ENCODE results near the gene VWA5A. TPM values are rescaled to one million over a fixed set of nuclear protein-coding genes. Genes with fewer than 3 reads are reported as not detected.
"Not testable (repeated sequence)": the region's sequence is repeated elsewhere in the genome, so short reads cannot be mapped to it uniquely, and the experiment has no call there.

The VWA5A gene
- total RNA-seq, 1 donor from 2014 or later: 3.2 TPM

DNA sequence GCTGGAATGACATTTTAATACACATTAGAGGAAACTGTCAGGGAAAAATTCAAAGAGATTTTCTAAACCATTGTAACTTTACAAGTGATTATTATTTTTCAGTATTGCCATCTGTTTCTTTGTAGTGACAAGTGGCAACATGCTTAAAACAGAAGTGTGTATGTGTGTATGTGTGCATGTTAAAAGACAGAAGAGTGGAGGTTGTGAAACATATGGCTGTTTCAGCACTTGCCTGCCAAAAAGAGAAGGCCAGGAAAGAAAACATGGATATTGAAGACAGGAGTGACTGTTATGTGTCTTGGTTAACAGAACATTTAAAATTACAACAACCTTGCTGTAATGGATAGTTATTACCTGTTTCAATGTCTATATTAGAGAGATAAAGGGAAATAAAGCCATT lies 24.3 kb upstream of the VWA5A start:
- DNase-seq (ENCODE audit: low read depth in 2 of 2): no peak

DNA sequence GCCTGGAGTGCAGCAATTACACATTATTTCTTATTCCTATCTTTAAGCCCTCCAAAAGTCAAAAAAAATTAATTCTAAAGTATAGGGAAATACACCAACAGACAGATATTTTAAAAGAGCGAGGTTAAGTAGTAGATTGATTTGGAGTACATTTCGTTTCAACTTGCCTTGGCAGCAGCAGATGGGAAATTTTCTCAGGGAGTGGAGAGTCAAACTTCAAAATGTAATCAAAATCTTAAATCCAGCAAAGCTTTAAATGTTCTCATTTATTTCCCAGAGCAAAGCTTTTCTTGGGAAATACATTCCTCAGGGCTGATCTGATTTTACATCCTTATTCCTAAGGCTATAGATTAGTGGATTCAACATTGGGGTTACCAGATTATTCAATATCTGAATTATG lies 21.9 kb upstream of the VWA5A start:
- no peak for DNase-seq (ENCODE audit: low read depth in 2 of 2)

DNA sequence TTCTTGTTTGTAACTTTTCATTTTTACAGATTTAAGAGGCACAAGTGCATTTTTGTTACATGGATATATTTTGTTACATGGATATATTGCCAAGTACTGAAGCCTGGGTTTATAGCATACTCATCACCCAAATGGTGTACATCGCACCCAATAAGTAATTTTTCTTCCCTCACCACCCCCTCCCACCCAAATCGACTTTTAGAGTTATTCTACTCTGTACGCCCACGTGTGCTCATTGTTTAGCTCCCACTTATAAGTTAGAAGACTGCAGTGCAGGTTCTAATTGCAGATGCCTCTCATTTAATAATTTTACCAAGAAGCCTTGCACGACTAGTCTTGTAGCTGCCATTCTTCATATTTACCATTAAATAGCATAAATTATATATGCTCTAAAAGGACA lies 20.5 kb upstream of the VWA5A start:
- no peak for DNase-seq (ENCODE audit: low read depth in 2 of 2)

DNA sequence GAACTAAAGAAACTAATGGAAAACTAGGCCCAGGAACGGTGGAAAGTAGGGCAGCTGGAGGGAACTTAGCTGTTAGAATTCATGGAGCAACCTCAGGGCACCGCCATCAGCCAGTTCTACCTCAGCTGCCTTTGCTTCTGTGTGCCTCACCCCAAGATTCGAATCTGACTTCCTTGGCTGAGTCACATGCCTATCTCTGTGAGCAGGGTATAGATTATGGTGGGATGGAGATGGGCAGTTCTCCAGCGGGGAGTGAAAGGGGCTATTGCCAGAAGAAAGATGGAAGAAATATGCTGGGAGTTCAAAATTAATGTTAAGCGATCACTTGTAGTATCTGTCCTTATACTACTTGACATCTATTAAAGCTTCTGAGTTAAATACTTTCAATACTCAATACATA lies 18.9 kb upstream of the VWA5A start:
- DNase-seq (ENCODE audit: low read depth in 2 of 2): no peak

DNA sequence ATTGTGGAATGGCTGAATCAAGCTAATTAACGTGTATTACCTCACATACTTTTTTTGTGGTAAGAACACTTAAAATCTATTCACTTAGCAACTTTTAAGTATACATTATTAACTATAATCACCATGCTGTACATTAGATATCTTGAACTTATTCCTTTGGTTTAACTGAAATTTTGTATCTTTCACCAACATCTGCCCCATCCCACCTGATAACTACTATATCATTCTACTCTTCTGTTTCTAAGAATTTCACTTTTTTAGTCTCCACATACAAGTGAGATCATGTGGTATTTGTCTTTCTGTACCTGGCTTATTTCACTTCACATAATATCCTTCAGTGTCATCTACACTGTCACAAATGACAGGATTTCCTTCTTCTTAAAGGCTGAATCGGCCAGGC lies 17.1 kb upstream of the VWA5A start:
- no peak for DNase-seq (ENCODE audit: low read depth in 2 of 2)

DNA sequence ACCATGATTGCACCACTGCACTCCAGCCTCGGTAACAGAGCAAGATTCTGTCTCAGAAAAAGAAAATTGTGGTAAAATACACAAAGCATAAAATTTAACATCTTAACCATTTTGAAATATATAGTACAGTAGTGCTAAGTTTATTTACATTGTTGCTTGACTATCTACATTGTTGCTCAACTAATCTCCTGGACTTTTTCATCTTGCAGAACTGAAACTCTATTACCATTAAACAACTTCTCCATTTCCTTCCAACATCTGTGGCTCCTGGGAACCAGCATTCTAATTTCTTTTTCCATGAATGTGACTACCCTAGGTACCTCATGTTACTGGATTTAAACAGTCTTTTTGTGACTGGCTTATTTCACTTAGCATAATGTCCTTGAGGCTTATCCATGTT lies 13.5 kb upstream of the VWA5A start:
- DNase-seq (ENCODE audit: low read depth in 2 of 2): no peak

DNA sequence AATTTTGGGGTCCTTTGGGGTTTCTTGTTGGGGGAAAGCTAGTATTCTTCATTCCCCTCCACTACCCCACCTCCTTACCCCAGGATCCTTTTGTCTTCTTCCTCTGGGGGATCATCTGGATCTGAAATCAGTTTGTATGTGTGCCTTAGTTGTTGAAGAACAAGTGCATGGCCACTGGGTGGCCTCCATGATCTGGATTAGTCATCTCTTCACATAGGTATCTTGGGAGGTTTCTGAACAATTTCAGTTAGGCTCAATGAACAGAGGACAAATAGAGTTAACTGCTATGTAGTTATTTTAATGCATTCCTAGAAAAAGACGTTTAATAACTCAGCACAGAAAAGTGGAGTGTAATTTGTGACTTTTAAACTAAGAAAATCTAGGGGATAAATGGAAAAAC lies 7.1 kb upstream of the VWA5A start:
- peak; percentile 64 to 69 for DNase-seq (ENCODE audit: low read depth in 2 of 2)

DNA sequence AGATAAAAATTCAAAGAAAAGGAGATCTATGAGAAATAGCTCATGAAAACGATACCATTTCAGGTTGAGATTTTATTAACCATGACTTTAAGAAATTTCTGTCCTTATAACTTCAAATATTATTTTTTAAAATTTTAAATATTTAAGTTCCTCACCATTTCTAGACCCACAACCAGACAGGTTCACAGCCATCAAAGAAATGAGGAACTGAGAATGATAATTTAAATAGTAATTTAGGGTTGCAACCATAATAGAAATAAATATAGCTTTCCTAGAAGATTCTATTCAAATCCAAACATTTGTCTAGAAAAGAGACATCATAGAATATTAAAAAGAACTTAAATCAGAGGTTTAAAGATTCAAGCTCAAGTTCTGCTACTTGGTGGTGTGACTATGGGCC lies 5.9 kb upstream of the VWA5A start:
- DNase-seq (ENCODE audit: low read depth in 2 of 2): no peak

DNA sequence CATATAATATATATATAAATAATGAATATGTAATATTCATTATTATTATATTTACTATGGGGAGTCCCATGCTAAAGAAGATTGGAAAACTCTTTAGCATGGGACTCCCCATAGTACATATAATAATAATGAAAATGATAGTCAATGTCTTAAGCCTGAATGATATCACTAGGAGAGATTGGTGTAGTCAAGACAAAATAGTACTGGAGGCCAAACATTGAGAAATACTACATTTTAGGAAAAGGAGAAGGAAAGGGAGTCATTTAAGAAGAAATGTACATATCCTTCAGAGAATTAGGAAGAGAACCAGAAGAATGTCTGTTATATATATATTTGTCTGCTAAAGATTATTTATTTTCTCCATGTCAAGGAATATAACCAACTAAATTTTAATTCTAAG lies 5.0 kb upstream of the VWA5A start:
- DNase-seq (ENCODE audit: low read depth in 2 of 2): no peak

DNA sequence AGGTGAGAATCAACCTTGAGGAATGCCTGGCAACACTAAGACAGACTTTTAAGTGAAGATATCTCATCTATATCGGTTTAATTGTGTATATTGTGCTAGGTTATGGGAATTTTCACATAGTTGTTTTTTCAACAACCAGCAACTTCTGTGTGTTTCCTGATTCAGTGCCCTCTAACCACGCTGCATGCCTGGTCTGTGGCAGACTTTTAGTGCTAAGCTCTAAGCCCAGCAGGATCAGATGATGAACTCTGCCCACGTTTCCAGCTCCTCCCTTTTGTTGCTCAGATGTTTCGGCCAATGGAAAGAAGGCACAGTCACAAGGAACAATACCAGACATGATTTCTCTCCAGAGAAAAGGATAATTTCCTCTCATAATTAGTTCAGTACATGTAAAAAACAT lies 1.4 kb upstream of the VWA5A start:
- DNase-seq (ENCODE audit: low read depth in 2 of 2): peak; percentile 3 to 40

DNA sequence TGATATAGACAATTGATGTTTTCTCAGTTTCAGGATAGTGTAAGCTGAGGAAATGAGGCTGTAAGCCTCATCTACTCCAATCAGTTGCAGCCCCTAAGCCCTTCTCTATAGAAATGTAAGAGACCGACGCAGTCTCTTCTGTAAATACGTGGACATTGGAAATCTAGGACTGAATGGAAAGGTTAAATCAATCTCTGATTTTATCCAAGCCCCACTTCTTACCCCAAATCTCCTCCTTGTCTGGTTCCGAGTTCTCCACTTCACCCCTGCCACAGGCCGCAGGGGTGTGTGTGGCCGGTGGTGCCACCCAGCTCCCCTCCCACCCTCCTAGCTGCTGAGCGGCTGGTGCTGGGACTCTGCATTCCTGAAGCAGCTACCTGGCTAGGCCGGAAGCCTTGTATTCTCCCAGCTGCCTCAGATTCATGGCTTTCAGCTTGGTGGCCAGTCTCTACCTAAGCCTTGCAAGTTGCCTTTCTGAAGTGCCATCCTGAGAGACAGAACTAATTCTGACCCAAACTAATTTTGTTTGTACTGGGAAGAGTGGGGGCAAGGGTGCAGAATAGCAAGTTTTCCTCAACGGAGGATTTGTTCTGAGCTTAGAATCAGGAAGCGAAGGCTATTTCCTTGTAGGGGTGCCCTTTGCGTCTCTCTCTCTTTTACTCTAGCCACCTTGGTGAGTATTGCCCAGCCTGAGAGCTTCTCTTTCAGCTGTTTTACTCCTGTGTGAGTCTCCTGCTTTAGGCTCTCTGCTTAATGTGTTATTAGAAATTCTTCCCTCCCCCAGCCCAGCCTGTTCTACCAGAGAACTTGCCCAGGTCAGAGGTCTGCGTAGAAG lies 749 bp downstream of the VWA5A start:
- DNase-seq (ENCODE audit: low read depth in 2 of 2): peak in 1 of 2 donors; percentile 10

DNA sequence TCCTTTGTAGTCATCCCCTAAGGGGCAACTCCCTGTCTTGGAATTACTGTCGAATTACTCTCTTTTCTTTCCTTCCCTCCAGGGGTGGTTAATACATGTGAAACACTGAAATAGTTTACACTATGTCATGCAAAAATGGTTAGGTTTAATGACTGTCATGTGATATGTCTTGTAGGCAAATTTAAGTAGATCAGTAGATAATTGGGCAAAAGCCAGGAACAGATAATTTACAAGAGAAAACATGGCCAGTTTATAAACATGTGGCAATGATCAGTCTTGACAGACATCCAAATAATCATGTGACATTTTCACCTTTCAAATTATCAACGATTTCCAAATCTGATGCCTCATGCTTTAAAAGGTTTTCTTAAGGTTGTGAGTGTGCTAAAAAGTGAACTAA lies 3.9 kb downstream of the VWA5A start:
- DNase-seq (ENCODE audit: low read depth in 2 of 2): no peak

DNA sequence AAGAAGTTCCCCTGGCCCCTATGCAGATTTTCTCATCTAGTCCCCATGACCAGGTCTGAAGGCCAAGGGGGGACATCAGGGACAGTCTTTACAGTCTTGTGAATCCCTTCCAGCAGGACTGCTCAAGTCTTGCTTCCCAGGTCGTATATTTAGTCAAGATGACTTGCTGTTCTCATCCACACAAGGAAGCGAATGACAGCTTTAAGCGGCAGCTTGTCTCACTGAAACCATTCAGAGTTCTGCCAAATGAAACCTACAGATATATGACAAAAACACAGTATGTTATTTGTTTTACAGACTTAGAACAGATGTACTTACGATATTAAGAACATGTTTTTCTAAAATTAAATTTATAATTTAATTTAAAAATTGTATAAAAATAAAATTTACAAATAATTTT lies 5.6 kb downstream of the VWA5A start:
- no peak for DNase-seq (ENCODE audit: low read depth in 2 of 2)

DNA sequence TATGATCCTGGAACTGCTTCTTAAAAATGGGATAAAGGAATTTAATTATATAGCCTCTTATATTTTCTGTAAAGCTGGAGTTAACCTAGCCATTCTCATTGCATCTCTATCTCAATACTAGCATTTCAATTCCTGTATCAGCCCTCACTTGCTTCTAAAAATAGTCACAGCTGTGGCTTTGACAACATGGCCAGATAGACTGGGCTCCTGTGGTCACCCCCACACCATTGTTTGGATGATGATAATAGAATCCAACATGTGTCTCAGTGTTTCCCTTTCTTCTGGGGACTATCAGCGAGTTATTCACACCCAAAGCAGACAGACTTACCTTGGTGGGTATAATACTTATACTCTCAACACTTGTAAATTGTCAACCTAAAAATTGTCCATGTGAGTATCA lies 6.9 kb downstream of the VWA5A start:
- DNase-seq (ENCODE audit: low read depth in 2 of 2): no peak

DNA sequence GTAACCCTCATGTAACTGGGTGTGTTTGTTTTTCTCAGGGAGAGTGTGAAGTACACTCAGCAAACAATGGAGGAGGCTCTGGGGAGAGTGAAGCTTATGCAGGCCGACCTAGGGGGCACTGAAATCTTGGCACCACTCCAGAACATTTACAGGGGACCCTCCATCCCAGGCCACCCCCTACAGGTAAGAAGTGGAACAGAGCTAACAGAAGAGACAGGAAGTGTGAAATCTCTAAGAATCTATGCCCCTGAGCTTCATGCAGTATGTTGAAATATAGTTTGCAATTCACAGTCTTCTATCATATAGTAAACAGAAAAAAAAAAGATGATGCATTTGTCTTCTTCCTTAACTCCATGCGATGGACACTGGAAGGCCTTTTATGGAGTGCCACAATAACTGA lies 8.4 kb downstream of the VWA5A start:
- DNase-seq (ENCODE audit: low read depth in 2 of 2): no peak

DNA sequence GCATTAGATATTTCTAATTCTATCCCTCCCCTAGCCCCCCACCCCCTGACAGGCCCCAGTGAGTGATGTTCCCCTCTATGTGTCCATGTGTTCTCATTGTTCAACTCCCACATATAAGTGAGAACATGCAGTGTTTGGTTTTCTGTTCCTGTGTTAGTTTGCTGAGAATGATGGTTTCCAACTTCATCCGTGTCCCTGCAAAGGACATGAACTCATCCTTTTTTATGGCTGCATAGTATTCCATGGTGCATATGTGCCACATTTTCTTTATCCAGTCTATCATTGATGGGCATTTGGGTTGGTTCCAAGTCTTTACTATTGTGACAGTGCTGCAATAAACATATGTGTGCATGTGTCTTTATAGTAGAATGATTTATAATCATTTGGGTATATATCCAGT lies 11.9 kb downstream of the VWA5A start:
- not testable (repeated sequence) for DNase-seq (ENCODE audit: low read depth in 2 of 2)

DNA sequence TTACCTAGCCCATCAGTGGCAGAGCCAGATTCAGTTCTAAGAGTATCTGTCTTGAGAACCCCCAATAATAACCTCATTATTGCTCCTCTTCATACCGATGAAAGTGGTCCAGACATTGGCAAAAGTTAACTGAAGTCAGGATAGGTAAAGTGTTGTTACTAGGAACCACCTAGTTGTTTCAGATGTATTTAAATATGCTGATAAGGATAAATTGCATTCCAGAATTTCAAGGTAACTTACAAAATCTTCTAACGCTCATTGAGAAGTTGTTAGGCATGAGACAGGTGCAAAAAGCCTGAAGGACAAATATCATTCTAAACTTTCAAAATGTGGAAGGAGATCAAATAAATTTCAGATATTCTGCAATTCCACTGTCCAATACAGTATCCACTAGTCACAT lies 27.8 kb downstream of the VWA5A start:
- DNase-seq (ENCODE audit: low read depth in 2 of 2): no peak

DNA sequence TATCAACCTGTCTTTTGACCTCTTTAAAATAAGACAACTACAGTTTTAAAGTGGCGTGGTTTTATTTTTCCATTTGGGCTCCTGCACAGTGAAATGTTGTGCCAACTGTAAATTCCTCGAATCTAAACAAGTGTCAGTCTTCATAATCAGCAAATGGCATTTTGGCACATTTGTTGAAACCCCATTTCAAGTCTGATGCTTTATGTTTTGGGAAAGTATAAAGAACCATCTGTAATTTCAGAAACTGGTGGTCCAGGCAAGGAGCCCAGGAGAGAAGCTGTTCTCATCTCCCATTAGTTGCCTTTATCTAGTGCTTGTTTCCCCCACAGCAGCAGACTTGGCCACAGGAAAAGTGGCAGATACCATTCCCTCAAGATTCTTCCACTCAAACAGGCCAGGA lies 32.7 kb downstream of the VWA5A start:
- no peak for DNase-seq (ENCODE audit: low read depth in 2 of 2)

DNA sequence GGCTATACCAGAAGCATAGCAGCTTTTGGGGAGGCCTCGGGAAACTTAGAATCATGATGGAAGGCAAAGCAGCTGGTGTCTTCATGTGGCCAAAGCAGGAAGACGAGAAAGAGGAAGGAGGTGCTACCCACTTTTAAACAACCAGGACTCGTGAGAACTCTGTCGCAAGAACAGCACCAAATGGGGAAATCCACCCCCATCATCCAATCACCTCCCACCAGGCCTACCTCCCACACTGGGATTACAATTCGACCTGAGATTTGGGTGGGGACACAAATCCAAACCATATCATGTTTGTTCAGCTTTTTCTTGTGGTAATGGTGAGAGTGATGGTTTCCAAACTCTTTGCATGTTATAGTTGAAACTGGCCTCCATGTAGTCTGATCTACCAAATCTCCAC lies 35.4 kb downstream of the VWA5A start:
- no peak for DNase-seq (ENCODE audit: low read depth in 2 of 2)

DNA sequence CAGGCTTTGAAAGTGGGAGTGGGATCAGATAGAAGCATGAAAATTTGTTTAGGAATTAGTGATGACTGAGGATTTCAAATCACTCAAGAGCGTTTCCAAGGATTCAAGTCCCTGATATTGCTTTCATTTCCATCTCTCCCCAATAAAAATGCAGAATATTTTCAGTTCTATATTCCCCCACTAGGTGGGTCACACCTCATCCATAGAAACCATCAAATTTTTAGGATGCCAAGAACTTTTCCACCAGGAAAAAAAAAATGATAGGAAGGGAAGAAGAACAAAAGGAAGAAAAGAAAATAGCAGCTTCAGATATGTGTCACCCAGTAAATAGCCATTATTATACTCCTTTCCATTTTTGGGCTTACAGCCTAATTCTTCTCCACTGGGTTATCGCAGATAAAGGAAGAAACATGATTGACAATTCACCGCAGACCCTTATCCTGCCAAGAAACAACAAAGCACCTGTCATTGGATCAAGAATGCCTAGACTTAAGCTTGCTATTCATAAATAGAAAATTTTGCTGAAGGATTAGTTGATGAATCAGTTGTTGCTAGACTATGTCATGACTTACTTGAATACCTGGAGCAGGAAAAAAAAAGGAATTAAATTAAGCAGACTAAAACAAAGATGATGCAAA lies 37.6 kb downstream of the VWA5A start:
- no peak for DNase-seq (ENCODE audit: low read depth in 2 of 2)

DNA sequence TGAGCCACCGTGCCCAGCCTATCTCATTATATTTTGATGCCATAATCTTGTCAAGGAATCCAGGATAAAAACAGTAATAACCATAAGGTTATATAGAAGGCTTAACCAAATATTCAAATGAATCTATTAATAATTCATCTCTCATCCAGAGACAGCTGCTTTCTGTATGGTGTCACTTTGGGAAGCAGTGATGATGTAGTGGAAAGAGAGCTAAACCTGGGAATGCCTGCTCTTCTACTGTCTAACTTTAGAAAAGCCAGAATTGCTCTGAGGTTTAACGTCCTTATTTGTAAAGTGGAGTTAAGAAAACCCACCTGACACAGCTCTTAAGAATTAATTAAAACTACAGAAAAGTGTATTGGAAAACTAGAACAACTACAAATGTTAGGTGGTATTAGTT lies 38.6 kb downstream of the VWA5A start:
- no peak for DNase-seq (ENCODE audit: low read depth in 2 of 2)

DNA sequence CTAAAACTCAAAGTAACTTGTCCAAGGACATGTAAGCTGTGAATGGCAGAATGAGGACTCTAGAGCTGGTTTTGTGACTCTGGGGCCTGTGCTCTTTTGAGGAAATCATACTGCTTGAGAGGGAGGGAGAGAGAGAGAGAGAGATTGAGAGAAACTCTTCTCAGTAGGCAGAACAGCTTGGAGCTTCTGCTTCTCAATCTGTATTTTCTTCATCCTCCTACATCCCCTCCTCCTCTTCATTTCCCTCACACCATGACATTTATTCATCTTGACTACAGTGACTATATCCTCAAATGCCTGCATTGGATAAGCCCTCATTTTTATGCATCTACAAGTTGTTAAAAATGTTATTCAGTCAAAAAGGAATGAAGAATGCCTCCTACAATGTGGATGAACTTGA lies 44.2 kb downstream of the VWA5A start:
- no peak for DNase-seq (ENCODE audit: low read depth in 2 of 2)

DNA sequence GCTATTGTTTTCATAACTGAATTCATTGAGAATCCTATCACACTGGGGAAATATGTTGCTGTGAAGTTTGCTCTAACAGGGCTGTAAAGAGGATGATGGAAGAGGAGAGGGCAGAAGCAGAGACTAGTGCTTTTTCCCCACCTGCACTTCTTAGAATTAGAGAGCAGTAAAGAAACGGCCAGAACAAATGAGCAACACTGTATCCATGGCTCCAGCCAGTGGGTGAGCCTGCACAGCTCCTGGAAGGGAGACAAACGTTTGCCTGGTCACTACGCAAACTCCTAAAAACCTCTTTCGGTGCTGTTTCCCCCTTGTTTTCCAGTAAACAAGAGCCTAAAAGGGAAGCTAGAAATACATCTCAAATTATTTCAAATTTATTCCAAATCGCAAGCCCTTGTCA lies 45.7 kb downstream of the VWA5A start:
- no peak for DNase-seq (ENCODE audit: low read depth in 2 of 2)
